DMS153 (cell line): ENCODE data around the gene COA7.
"Not testable (repeated sequence)": the region's sequence is repeated elsewhere in the genome, so short reads cannot be mapped to it uniquely, and the experiment has no call there.

Experiments used
- DNase-seq: peaks from one replicate; lab custom pipeline; 2025; lab: John Stamatoyannopoulos, UW

Gene COA7

DNA sequence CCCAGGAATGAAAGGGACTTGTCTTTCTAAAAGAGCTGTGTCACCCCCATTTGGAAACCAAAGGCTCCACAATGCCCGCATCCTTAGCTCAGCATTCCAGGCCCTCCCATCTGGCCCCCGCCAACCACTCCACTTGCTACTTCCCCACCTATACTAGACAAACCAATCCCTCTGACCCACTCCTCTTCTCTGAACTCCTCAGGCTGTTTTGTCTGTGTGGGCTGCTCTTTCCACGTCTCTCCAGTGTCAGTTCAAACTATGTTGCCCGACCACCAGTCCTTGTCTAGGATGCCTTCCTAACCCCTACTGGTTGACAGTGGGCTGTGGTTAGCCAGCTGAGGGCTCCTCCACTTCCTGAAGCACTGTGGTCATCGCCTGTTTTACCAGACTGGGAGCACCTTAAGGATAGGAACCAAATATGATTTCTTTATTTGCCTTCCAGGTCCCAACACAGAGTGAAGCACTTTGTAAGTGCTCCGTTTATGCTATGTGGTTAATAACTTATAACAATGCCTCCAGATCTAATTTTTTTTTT is 8.1 kb upstream of the COA7 start:
- no peak for DNase-seq

GRCh38 chr1:52702886-52703787 is 5.0 kb upstream of the COA7 start:
- DNase-seq = peak; percentile 91

DNA sequence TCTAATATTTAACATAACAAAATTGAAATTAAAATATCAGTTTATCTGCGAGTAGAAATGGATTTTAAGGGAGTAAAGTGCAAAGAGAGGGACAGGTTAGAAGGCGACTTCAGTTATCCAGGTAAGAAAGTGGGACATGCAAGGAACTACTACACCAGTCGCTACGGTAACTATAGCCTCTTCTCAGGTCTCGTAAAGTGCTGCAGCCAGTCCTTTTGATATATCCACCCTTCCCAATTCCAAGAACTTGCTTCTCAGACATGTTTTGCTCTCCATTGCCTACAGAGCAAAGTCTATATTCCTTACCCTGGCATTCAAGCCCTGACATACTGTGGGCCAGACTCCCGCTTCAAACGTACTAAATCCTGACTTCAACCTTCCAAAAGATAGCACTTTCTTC is 2.5 kb downstream of the COA7 start:
- DNase-seq = no peak

GRCh38 chr1:52693843-52694242 is 4.3 kb downstream of the COA7 start:
- DNase-seq = no peak

GRCh38 chr1:52693351-52693750 is 4.8 kb downstream of the COA7 start:
- DNase-seq = not testable (repeated sequence)

DNA sequence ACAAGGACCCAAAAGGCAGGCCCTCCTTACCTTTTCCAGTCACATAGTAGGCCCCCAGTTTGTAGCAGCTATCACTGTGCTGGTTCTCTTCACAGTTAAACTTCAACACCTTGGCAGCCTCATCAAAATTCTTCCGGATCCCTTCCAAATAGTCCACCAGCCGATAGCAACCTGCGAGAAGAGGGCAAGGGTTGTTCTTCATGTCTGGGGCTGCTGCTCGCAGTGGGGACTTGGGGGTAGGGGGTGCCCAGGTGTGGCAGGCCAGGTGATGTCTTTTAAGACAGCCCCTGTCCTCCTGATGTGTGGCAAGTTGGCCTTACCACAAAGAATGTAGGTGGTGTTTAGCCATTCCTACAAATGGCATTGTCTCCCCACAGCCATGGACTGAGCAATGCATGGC is 5.5 kb downstream of the COA7 start:
- no peak for DNase-seq

DNA sequence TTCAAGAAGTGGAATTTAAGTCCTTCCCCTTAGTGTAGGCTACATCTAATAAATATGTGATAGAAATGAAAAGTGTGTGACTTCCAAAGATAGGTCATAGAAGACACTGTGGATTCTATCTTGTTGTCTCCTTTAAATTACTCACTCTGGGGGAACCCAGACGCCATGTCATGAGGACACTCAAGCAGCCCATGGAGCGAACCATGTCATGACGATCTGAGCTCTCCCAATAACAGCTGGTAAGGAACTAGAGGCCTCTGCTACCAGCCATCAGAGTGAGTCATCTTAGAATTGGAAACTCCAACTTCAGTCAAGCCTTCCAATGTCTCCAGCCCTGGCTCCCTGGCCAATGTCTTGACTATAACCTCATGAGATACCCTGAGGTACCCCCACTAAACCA is 6.3 kb downstream of the COA7 start:
- no peak for DNase-seq

GRCh38 chr1:52686830-52687229 is 11.3 kb downstream of the COA7 start:
- no peak for DNase-seq

DNA sequence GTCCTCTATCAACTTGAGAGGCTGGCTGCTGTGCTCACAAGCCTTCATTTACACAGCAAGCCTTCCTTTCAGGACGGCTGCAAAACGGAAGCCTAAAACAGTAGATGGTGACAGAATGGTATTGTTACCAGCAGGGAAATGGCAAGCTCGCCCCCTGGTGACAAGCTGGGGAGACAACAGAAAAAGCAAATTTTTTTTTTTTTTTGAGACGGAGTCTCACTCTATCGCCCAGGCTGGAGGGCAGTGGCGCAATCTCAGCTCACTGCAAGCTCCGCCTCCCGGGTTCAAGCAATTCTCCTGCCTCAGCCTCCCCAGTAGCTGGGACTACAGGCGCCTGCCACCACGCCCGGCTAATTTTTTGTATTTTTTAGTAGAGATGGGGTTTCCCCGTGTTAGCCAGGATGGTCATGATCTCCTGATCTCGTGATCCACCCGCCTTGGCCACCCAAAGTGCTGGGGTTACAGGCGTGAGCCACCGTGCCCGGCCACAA is 11.8 kb downstream of the COA7 start:
- DNase-seq = peak; percentile 48

DNA sequence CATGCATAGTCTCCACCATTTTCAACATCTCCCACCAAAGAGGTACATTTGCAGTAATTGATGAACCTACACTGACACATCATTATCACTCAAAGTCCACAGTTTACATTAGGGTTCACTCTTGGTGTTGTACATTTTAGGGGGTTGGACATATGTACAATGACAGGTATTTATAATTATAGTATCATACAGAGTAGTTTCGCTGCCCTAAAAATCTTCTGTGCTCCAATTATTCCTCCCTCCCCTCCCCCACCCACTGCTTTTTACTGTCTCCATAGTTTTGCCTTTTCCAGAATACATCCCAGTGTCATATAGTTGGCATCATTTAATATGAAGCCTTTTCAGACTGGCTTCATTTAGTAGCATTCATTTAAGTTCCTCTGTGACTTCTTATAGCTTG is 13.6 kb downstream of the COA7 start:
- no peak for DNase-seq

DNA sequence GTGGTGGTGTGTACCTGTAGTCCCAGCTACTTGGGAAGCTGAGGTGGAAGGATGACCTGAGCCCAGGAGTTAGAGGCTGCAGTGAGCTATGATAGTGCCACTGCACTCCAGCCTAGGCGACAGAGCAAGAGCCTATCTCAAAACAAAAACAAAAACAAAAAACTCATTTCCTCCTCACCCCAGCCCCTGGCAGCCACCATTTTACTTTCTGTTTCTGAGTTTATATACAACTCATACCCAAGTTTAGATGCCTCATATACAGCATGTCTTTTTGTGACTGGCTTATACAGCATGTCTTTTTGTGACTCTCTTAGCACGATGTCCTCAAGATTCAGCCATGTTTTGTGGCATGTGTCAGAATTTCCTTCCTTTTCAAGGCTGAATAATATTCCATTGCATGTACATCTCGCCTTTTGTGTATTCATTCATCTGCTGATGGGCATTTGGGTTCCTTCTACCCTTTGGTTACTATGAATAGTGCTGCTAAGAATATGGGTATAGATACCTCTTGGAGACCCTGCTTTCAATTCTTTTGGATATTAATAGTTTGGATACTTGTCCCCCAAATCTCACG is 14.7 kb downstream of the COA7 start:
- DNase-seq = no peak

- DNase-seq = no peak
These were observed 17.0 kb downstream of the COA7 start for GRCh38 chr1:52681136-52681535.

- DNase-seq = no peak
These were observed 17.8 kb downstream of the COA7 start for GRCh38 chr1:52680353-52680752.

DNA sequence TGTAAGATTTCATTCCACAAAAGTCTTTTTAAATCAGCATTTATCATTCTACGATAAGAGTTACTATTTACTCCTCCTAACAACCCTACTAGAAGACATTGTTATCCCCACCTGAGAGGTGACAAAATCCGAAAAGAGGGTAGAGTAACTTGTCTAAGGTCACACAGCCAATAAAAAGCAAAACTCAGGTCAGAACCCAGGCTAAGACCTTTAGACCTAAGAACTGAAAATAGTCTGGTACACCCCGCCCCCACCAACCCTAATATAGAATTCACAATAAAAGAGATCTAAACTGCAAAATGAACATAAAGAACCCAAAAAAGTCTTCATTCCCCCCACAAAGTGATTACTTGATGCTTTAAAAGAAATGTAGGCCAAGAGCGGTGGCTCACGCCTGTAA is 18.6 kb downstream of the COA7 start:
- no peak for DNase-seq

DNA sequence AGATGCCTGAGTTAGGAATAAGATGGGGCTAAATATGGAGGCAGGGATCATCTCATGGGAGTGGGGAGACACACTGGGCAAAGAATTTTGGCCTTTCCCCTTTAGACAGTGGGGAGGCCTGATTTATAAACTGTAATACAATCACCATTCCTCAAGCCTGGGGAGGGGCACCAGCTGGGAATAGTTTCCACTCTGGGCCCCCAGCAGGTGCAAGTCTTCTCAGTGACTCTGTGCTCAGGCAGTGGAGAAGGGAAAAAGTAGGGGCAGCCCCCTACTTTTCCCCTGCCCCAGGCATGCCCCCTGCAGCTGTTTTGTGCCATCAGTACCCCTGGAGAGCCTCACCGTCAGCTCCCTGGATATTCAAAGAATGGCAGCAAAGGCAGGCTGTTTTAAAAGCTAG is 19.1 kb downstream of the COA7 start:
- no peak for DNase-seq

DNA sequence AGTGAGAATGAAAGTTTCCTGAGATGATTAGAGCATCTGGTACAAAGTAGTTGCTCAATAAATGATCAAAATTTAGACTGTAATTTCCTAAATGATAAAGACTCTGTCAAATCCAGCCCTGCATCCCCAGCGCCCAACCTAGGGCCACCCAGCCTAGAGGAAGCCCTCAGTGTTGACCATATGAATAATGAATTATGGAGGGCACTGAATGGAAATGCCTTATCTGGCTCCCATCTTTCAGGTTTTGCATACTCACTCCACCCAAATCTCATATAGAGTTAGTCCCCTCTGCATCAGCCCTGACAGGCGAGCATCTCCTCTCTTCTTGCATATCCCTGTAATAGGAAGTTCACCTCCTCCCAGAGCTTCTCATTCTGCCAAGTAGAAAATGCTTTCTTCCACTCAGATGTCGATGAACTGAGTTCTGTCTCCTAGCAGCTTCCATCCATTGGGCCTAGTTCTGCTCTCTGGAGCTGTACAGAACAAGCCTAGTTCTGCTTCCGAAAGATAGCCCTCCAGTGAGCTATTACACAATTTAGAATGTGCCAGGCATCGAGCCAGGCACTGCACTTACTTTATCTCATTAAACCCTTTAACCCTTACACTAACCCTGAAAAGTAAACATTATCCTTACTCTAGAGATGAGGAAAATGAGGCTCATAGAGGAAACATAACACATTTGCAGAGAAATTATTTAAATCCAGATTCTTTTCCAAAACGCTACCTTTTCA is 20.9 kb downstream of the COA7 start:
- no peak for DNase-seq

- DNase-seq = no peak
These were observed 21.8 kb downstream of the COA7 start for GRCh38 chr1:52676249-52676903.

GRCh38 chr1:52674497-52675384 is 23.4 kb downstream of the COA7 start:
- DNase-seq = no peak

GRCh38 chr1:52673513-52673912 is 24.6 kb downstream of the COA7 start:
- DNase-seq = no peak

GRCh38 chr1:52672946-52673345 is 25.2 kb downstream of the COA7 start:
- DNase-seq = no peak

GRCh38 chr1:52670604-52671003 is 27.5 kb downstream of the COA7 start:
- DNase-seq = no peak
